HEK293 (cell line): ENCODE measurements around the gene LBX2.
"Not testable (repeated sequence)": the region's sequence is repeated elsewhere in the genome, so short reads cannot be mapped to it uniquely, and the experiment has no call there.

Experiments
- CTCF ChIA-PET: fragments of 350-600 bp; formaldehyde crosslinking; extraction: SDS; loops from one replicate; lab custom pipeline; 2021; ENCODE audit warnings: antibody characterized with exemption; lab: Yijun Ruan, JAX
- POLR2A ChIA-PET: fragments of 300-600 bp; formaldehyde crosslinking; extraction: SDS; loops from one replicate; lab custom pipeline; 2020; ENCODE audit warnings: antibody characterized with exemption, inconsistent platforms; lab: Yijun Ruan, JAX
- H3K27ac ChIP-seq: fragments of 200-500 bp; sonication (Bioruptor generic); 2 replicates; pipeline ENCODE4 v1.5.1; 2014; ENCODE audit warnings: low read depth, low read length, control low read depth, inconsistent platforms; ENCODE audit errors: extremely low read depth
- H3K36me3 ChIP-seq, 2 experiments: fragments of 200-500 bp in 1 of 2; sonication (Bioruptor generic) in 1 of 2; 1 replicate in 1 of 2; 2 replicates in 1 of 2; pipeline ENCODE4 v1.5.1; 2014 to 2017; ENCODE audit warnings: inconsistent platforms in 2 of 2, low read length in 2 of 2; ENCODE audit not compliant: control insufficient read depth in 2 of 2, insufficient read depth in 1 of 2
- H3K4me1 ChIP-seq: fragments of 200-500 bp; sonication (Bioruptor generic); 2 replicates; pipeline ENCODE4 v1.5.1; 2014; ENCODE audit warnings: mild to moderate bottlenecking, low read length, inconsistent platforms; ENCODE audit not compliant: control insufficient read depth, insufficient read depth
- H3K4me3 ChIP-seq: 2 replicates; pipeline ENCODE4 v1.5.1; 2011; ENCODE audit warnings: low read depth, mild to moderate bottlenecking, control low read depth, low read length, moderate library complexity
- H3K9me3 ChIP-seq: fragments of 200-500 bp; sonication (Bioruptor generic); 2 replicates; pipeline ENCODE4 v1.5.1; 2014; ENCODE audit warnings: low read depth, low read length, inconsistent platforms; ENCODE audit not compliant: control insufficient read depth, insufficient read depth
- FEZF1 ChIP-seq: fragments of 450-650 bp; formaldehyde crosslinking; IDR thresholded peaks from 2 replicates; pipeline ENCODE4 v1.5.1; 2016; ENCODE audit warnings: missing biosample characterization, missing genetic modification characterization
- KLF9 ChIP-seq: fragments of 450-650 bp; formaldehyde crosslinking; IDR thresholded peaks from 2 replicates; pipeline ENCODE4 v1.5.1; 2016; ENCODE audit warnings: missing biosample characterization, missing genetic modification characterization, low read depth
- REPIN1 ChIP-seq: fragments of 450-650 bp; formaldehyde crosslinking; IDR thresholded peaks from 2 replicates; pipeline ENCODE4 v1.5.1; 2017; ENCODE audit warnings: missing biosample characterization, missing genetic modification characterization, low read depth
- ZBTB10 ChIP-seq: fragments of 450-650 bp; formaldehyde crosslinking; IDR thresholded peaks from 2 replicates; pipeline ENCODE4 v1.5.1; 2016; ENCODE audit warnings: missing biosample characterization, missing genetic modification characterization
- ZBTB11 ChIP-seq: fragments of 450-650 bp; formaldehyde crosslinking; conservative IDR thresholded peaks from 2 replicates; pipeline ENCODE4 v1.5.1; 2016; ENCODE audit warnings: low read depth, missing biosample characterization, missing genetic modification characterization
- ZNF121 ChIP-seq: fragments of 450-650 bp; formaldehyde crosslinking; IDR thresholded peaks from 2 replicates; pipeline ENCODE4 v1.5.1; 2016; ENCODE audit warnings: missing biosample characterization, missing genetic modification characterization
- ZNF148 ChIP-seq: fragments of 450-650 bp; formaldehyde crosslinking; IDR thresholded peaks from 2 replicates; pipeline ENCODE4 v1.5.0; 2017; ENCODE audit warnings: missing biosample characterization, missing genetic modification characterization, borderline replicate concordance
- ZNF341 ChIP-seq: fragments of 450-650 bp; formaldehyde crosslinking; IDR thresholded peaks from 2 replicates; pipeline ENCODE4; 2016; ENCODE audit warnings: low read depth, missing biosample characterization, missing genetic modification characterization
- ZNF366 ChIP-seq: fragments of 450-650 bp; formaldehyde crosslinking; conservative IDR thresholded peaks from 2 replicates; pipeline ENCODE4 v1.5.1; 2016; ENCODE audit warnings: missing biosample characterization, missing genetic modification characterization
- ZNF501 ChIP-seq: fragments of 450-650 bp; formaldehyde crosslinking; IDR thresholded peaks from 2 replicates; pipeline ENCODE4 v1.5.1; 2016; ENCODE audit warnings: missing biosample characterization, missing genetic modification characterization
- ZNF600 ChIP-seq: fragments of 450-650 bp; formaldehyde crosslinking; IDR thresholded peaks from 2 replicates; pipeline ENCODE4 v1.5.1; 2016; ENCODE audit warnings: missing biosample characterization, missing genetic modification characterization
- ZNF621 ChIP-seq: fragments of 450-650 bp; formaldehyde crosslinking; IDR thresholded peaks from 2 replicates; pipeline ENCODE4 v1.5.1; 2017; ENCODE audit warnings: missing biosample characterization, missing genetic modification characterization
- ZNF626 ChIP-seq: fragments of 450-650 bp; sonication (Bioruptor Pico); formaldehyde crosslinking; IDR thresholded peaks from 2 replicates; pipeline ENCODE4 v1.5.1; 2018; ENCODE audit warnings: missing biosample characterization, missing genetic modification characterization, inconsistent platforms
- ZNF776 ChIP-seq: fragments of 450-650 bp; formaldehyde crosslinking; IDR thresholded peaks from 2 replicates; pipeline ENCODE4 v1.5.0; 2017; ENCODE audit warnings: missing biosample characterization, missing genetic modification characterization, borderline replicate concordance
- TF ChIP-seq, protein P1 (sequence below): fragments of 450-650 bp; formaldehyde crosslinking; IDR thresholded peaks from 2 replicates; pipeline ENCODE4 v1.5.1; 2017; ENCODE audit warnings: missing biosample characterization, missing genetic modification characterization
- TF ChIP-seq, protein P2 (sequence below): fragments of 450-650 bp; formaldehyde crosslinking; IDR thresholded peaks from 2 replicates; pipeline ENCODE4 v1.5.1; 2016; ENCODE audit warnings: missing biosample characterization, missing genetic modification characterization
- TF ChIP-seq, protein P3 (sequence below): fragments of 450-650 bp; formaldehyde crosslinking; IDR thresholded peaks from 2 replicates; pipeline ENCODE4 v1.5.1; 2016; ENCODE audit warnings: missing biosample characterization, missing genetic modification characterization

Gene LBX2

DNA sequence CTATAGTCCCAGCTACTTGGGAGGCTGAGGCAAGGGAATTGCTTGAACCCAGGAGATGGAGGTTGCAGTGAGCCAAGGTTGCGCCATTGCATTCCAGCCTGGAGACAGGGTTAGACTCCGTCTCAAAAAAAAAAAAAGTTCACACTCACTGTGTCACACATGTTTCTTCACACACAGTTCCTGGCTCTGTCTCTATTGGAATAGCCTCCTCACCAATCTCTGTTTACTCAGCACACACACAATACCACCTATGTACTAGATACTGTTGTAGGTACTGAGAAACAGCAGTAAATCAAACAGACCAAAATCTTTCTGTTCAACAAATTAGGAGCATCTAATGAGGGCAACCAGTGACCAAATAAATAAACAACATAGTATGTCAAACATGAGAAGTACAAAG lies 13.3 kb downstream of the LBX2 start (continued):
- TF ChIP-seq ZNF600 (tag by site-specific recombination) (no peak), ZBTB11 (no peak), ZNF148 (no peak), ZNF776 (tag by site-specific recombination) (no peak), ZNF501 (tag by site-specific recombination) (no peak), FEZF1 (tag by site-specific recombination) (no peak), ZBTB10 (no peak), REPIN1 (tag by site-specific recombination) (no peak)
- TF ChIP-seq, protein P1, sequence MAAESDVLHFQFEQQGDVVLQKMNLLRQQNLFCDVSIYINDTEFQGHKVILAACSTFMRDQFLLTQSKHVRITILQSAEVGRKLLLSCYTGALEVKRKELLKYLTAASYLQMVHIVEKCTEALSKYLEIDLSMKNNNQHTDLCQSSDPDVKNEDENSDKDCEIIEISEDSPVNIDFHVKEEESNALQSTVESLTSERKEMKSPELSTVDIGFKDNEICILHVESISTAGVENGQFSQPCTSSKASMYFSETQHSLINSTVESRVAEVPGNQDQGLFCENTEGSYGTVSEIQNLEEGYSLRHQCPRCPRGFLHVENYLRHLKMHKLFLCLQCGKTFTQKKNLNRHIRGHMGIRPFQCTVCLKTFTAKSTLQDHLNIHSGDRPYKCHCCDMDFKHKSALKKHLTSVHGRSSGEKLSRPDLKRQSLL, result no peak

- not testable (repeated sequence) for H3K4me1 ChIP-seq, H3K9me3 ChIP-seq
- peak overlapping the region; percentile 92 for H3K4me3 ChIP-seq
- ChIA-PET CTCF (interaction anchor here (0.6 to 5.0 kb wide), 17 partner anchors 9 to 135 kb away, joined by 3 to 72 read pairs (median 5); partner anchors contain the start of genes AUP1, HTRA2 and MRPL53), POLR2A (interaction anchor here (0.6 to 4.0 kb wide), 11 partner anchors 18 to 746 kb away, joined by 3 to 37 read pairs (median 4); partner anchors contain the start of genes AUP1, DQX1, HTRA2 and INO80B)
- H3K27ac ChIP-seq, result peak overlapping the region; percentile 74; the same call in 1 of the 2 replicates
- TF ChIP-seq ZNF121 (tag by site-specific recombination), result peak; percentile 95
- H3K36me3 ChIP-seq, result peaks cover 34 to 49% of the 10 kb centered on the region in 2 experiments
Measured at GRCh38 chr2:74483675-74484164, 15.7 kb downstream of the LBX2 start.

GRCh38 chr2:74482801-74483674 lies 16.4 kb downstream of the LBX2 start, which contains the start of the genes CCDC142 and TTC31:
TSS of gene CCDC142 (minus strand) at chr2:74482998. CDS start at chr2:74482837, 161 bp downstream.
TSS of gene TTC31 (plus strand) at chr2:74483081. CDS start at chr2:74483096, 15 bp downstream.
- no peaks in the 10 kb centered on the region for H3K4me1 ChIP-seq
- CTCF ChIA-PET, result interaction anchor here (0.7 to 5.0 kb wide), 20 partner anchors 8 to 136 kb away, joined by 3 to 72 read pairs (median 4); partner anchors contain the start of genes AUP1, HTRA2 and MRPL53
- H3K36me3 ChIP-seq, result peaks cover 41 to 47% of the 10 kb centered on the region in 2 experiments
- TF ChIP-seq ZNF341 (tag by site-specific recombination) (peak; percentile 82), ZNF621 (tag by site-specific recombination) (no peak), ZNF626 (no peak), ZNF366 (tag by site-specific recombination) (no peak), KLF9 (tag by site-specific recombination) (no peak; the same call in 1 of the 2 replicates)
- TF ChIP-seq, protein P2, sequence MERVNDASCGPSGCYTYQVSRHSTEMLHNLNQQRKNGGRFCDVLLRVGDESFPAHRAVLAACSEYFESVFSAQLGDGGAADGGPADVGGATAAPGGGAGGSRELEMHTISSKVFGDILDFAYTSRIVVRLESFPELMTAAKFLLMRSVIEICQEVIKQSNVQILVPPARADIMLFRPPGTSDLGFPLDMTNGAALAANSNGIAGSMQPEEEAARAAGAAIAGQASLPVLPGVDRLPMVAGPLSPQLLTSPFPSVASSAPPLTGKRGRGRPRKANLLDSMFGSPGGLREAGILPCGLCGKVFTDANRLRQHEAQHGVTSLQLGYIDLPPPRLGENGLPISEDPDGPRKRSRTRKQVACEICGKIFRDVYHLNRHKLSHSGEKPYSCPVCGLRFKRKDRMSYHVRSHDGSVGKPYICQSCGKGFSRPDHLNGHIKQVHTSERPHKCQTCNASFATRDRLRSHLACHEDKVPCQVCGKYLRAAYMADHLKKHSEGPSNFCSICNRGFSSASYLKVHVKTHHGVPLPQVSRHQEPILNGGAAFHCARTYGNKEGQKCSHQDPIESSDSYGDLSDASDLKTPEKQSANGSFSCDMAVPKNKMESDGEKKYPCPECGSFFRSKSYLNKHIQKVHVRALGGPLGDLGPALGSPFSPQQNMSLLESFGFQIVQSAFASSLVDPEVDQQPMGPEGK (tag by site-specific recombination), result peak; percentile 77
- TF ChIP-seq, protein P3, sequence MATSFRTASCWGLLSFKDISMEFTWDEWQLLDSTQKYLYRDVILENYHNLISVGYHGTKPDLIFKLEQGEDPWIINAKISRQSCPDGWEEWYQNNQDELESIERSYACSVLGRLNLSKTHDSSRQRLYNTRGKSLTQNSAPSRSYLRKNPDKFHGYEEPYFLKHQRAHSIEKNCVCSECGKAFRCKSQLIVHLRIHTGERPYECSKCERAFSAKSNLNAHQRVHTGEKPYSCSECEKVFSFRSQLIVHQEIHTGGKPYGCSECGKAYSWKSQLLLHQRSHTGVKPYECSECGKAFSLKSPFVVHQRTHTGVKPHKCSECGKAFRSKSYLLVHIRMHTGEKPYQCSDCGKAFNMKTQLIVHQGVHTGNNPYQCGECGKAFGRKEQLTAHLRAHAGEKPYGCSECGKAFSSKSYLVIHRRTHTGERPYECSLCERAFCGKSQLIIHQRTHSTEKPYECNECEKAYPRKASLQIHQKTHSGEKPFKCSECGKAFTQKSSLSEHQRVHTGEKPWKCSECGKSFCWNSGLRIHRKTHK (tag by site-specific recombination), result no peak

More at GRCh38 chr2:74482801-74483674, 16.4 kb downstream of the LBX2 start, which contains the start of the genes CCDC142 and TTC31:
- no peaks in the 10 kb centered on the region for H3K9me3 ChIP-seq
- H3K27ac ChIP-seq, result peak within 1 kb of the TSS; percentile 74
- POLR2A ChIA-PET, result interaction anchor here (1.0 to 4.0 kb wide), 16 partner anchors 11 to 746 kb away, joined by 3 to 37 read pairs (median 4); partner anchors contain the start of genes AUP1, DQX1, HTRA2 and INO80B
- peak within 1 kb of the TSS; percentile 92 for H3K4me3 ChIP-seq
